Pancreas (tissue), 10 donors: Measurements from ENCODE around the gene POU6F1. TPM values are rescaled to one million over a fixed set of nuclear protein-coding genes. Genes with fewer than 3 reads are reported as not detected.

ENCODE experiments used
- ATAC-seq, 4 donors: fragments of 200-7000 bp; cut with Tn5 transposase; one replicate each; pipeline versions ENCODE4 v1.8.0 to v1.9.1; 2020; ENCODE audit warnings: mild to moderate bottlenecking in 4 of 4, moderate library complexity in 4 of 4
- DNase-seq, 6 donors: peaks; one replicate each; pipeline ENCODE4 v3.0.0-alpha.2; 2020
- FAIRE-seq: peaks from 2 replicates; lab custom pipeline; 2012; peaks lifted over from hg19 to GRCh38; lab: Jason Lieb, UNC
- H3K27ac ChIP-seq, 4 donors: fragments of 200-600 bp; sonication (generic); 1 replicate in 3 of 4; 2 replicates in 1 of 4; pipeline versions ENCODE4 v1.5.0 to v1.8.0; 2020
- H3K27me3 ChIP-seq, 4 donors: fragments of 200-600 bp; one replicate each; pipeline ENCODE4 v1.8.0; 2021
- H3K36me3 ChIP-seq, 3 donors: fragments of 200-600 bp; sonication (generic) in 1 of 3; one replicate each; pipeline versions ENCODE4 v1.5.0 to v1.8.0; 2020 to 2021
- H3K4me1 ChIP-seq, 3 donors: fragments of 200-600 bp; one replicate each; pipeline ENCODE4 v1.8.0; 2021
- H3K4me3 ChIP-seq, 4 donors: fragments of 200-600 bp; sonication (generic) in 2 of 4; one replicate each; pipeline versions ENCODE4 v1.5.0 to v1.8.0; 2020 to 2021
- H3K9me3 ChIP-seq, 4 donors: fragments of 200-600 bp; one replicate each; pipeline ENCODE4 v1.8.0; 2021
- WGBS, 2 donors: extraction: QIAGEN DNeasy Blood & Tissue Kit; methylation state at CpG; one replicate each; pipeline ENCODE4 v1.1.7; 2013; 5-methylcytosine and 5-hydroxymethylcytosine counted together
- intact Hi-C, 3 donors: fragments of 100-400 bp; cut with DNase I; formaldehyde crosslinking; loops; one replicate each; pipeline versions ENCODE4 v1.11.1 to v1.14.2; 2022
- polyA plus RNA-seq, 2 donors: library from polyadenylated mRNA; stranded (reverse); fragments of 200-250 nt; gene quantifications; one replicate each; pipeline ENCODE4 v1.2.3, GENCODE V29; 2013
- total RNA-seq, 6 donors: library from RNA; stranded (reverse); fragmentation: NEBNext Ultra II Directional in 4 of 6; extraction: Animal tissue kit (Norgen Biotek cat#: 25700) in 4 of 6; gene quantifications; one replicate each; pipeline versions ENCODE4 v1.2.1 to v1.2.4, GENCODE V29; 2021 to 2023
- TF ChIP-seq, protein P1 (sequence below), 4 donors: fragments of 200-600 bp; sonication (generic) in 3 of 4; IDR thresholded peaks; one replicate each; pipeline versions ENCODE4 v1.5.0 to v1.8.0; 2021; ENCODE audit warnings: antibody characterized with exemption in 4 of 4
- donor health status: healthy with polysubstance abuse.
- donor health status: DM: no; HTN: no; CAD: no; lungs with moderate emphysema.
- donor health status: DM: no; HTN: no; CAD: no.
- donor health status: control.
- donor health status: control.
- donor health status: Bipolar disorder and iron deficiency.
- donor health status: DM: yes; HTN: yes; CAD: no.
- donor health status: DM: no; HTN: no; CAD: no.
- donor health status: DM: no; HTN: no; CAD: no.
- donor health status: DM: yes; HTN: yes; CAD: no.

Gene POU6F1
- total and polyA plus RNA-seq, 8 donors = 4.8 to 12.9 (median 7.3) TPM

DNA sequence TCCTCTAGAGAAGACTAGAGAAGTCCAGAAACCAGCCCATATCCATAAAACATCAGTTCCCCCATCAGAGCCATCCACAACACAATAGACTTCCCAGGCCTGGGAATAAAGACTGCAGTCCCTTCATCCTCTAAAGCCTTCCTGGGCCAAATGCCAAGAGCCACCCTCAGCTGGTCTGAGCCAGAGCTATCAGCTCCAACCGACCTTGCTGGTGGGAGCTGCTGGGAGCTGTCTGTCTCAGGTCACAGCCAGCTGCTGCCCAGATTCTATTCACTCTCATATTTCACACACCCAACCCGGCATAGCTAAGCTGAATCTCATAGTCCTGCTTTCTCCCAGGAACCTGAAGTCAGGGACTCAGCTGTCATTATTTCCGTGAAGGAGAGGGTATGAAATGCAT lies 34.0 kb downstream of the POU6F1 start:
- TF ChIP-seq, protein P1, sequence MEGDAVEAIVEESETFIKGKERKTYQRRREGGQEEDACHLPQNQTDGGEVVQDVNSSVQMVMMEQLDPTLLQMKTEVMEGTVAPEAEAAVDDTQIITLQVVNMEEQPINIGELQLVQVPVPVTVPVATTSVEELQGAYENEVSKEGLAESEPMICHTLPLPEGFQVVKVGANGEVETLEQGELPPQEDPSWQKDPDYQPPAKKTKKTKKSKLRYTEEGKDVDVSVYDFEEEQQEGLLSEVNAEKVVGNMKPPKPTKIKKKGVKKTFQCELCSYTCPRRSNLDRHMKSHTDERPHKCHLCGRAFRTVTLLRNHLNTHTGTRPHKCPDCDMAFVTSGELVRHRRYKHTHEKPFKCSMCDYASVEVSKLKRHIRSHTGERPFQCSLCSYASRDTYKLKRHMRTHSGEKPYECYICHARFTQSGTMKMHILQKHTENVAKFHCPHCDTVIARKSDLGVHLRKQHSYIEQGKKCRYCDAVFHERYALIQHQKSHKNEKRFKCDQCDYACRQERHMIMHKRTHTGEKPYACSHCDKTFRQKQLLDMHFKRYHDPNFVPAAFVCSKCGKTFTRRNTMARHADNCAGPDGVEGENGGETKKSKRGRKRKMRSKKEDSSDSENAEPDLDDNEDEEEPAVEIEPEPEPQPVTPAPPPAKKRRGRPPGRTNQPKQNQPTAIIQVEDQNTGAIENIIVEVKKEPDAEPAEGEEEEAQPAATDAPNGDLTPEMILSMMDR (IDR thresholded peaks at IDR 0.05) = no peak
- intact Hi-C loops = no loop called here
- peak; percentile 85 to 92 (median 86) for DNase-seq

GRCh38 chr12:51183349-51183748 lies 34.5 kb downstream of the POU6F1 start:
- Histone ChIP-seq H3K9me3 (no peaks in the 10 kb centered on the region), H3K27me3 (no peaks in the 10 kb centered on the region), H3K4me1 (peaks cover 0 to 10% (median 0%) of the 10 kb centered on the region in 3 donors), H3K27ac (peak overlapping the region in 1 of 4 donors; percentile 64), H3K36me3 (no peaks in the 10 kb centered on the region), H3K4me3 (no peak overlapping the region)
- WGBS, 2 donors = 59 to 60% methylated on average over 3 of the region's 3 CpGs
- no peak for DNase-seq
- TF ChIP-seq, protein P1 (IDR thresholded peaks at IDR 0.05) = no peak
- ATAC-seq = no peak
- intact Hi-C loops = no loop called here
- no peak for FAIRE-seq

More for the DNA sequence above, 34.0 kb downstream of the POU6F1 start:
- ATAC-seq = peak; percentile 88 to 99 (median 98)
- no peak overlapping the region for H3K4me3 ChIP-seq
- no peaks in the 10 kb centered on the region for H3K36me3 ChIP-seq
- 5 to 6% methylated on average over 3 of the region's 3 CpGs for WGBS, 2 donors
- H3K27me3 ChIP-seq = no peaks in the 10 kb centered on the region
- H3K9me3 ChIP-seq = no peaks in the 10 kb centered on the region
- peak overlapping the region in 2 of 4 donors; percentile 64 to 72 for H3K27ac ChIP-seq
- no peak for FAIRE-seq
- peaks cover 0 to 10% (median 0%) of the 10 kb centered on the region in 3 donors for H3K4me1 ChIP-seq

GRCh38 chr12:51181558-51181957 lies 36.3 kb downstream of the POU6F1 start:
- Histone ChIP-seq H3K9me3 (no peaks in the 10 kb centered on the region), H3K4me3 (no peak overlapping the region), H3K4me1 (peaks cover 0 to 10% (median 0%) of the 10 kb centered on the region in 3 donors), H3K27me3 (no peaks in the 10 kb centered on the region), H3K36me3 (no peaks in the 10 kb centered on the region), H3K27ac (no peak overlapping the region)
- ATAC-seq (no peak), FAIRE-seq (no peak), DNase-seq (no peak)
- 85 to 88% methylated on average over 5 of the region's 5 CpGs for WGBS, 2 donors
- intact Hi-C loops = no loop called here
- TF ChIP-seq, protein P1 (IDR thresholded peaks at IDR 0.05) = no peak

- FAIRE-seq (no peak), DNase-seq (no peak), ATAC-seq (no peak)
- no peaks in the 10 kb centered on the region for H3K9me3 ChIP-seq
- TF ChIP-seq, protein P1 (IDR thresholded peaks at IDR 0.05) = no peak
- H3K36me3 ChIP-seq = no peaks in the 10 kb centered on the region
- 89 to 91% methylated on average over 2 of the region's 2 CpGs for WGBS, 2 donors
- no peak overlapping the region for H3K27ac ChIP-seq
- no peaks in the 10 kb centered on the region for H3K27me3 ChIP-seq
- intact Hi-C loops = no loop called here
- no peak overlapping the region for H3K4me3 ChIP-seq
- peaks cover 0 to 3% (median 0%) of the 10 kb centered on the region in 3 donors for H3K4me1 ChIP-seq
Observed at GRCh38 chr12:51177897-51178296, 40.0 kb downstream of the POU6F1 start.

GRCh38 chr12:51174501-51174900 lies 43.4 kb downstream of the POU6F1 start:
- no peak overlapping the region for H3K27ac ChIP-seq
- no peaks in the 10 kb centered on the region for H3K36me3 ChIP-seq
- ATAC-seq = no peak
- no peak overlapping the region for H3K4me3 ChIP-seq
- H3K9me3 ChIP-seq = no peaks in the 10 kb centered on the region
- intact Hi-C loops = no loop called here
- TF ChIP-seq, protein P1 (IDR thresholded peaks at IDR 0.05) = no peak
- WGBS, 2 donors = 61% methylated on average over 1 of the region's 1 CpG
- H3K4me1 ChIP-seq = peaks cover 5 to 24% (median 8%) of the 10 kb centered on the region in 3 donors
- no peak for FAIRE-seq
- no peaks in the 10 kb centered on the region for H3K27me3 ChIP-seq
- DNase-seq = no peak
